ENCODE measurements around the gene DCAF6.
"Not testable (repeated sequence)": the region's sequence is repeated elsewhere in the genome, so short reads cannot be mapped to it uniquely, and the experiment has no call there.

The DCAF6 gene

GRCh38 chr1:168035345-168035744 is 98.9 kb downstream of the DCAF6 start:
- DNase-seq = no peak

GRCh38 chr1:168042362-168042761 is 105.9 kb downstream of the DCAF6 start:
- no peak for DNase-seq

GRCh38 chr1:168045311-168045710 is 108.8 kb downstream of the DCAF6 start:
- no peak for DNase-seq

DNA sequence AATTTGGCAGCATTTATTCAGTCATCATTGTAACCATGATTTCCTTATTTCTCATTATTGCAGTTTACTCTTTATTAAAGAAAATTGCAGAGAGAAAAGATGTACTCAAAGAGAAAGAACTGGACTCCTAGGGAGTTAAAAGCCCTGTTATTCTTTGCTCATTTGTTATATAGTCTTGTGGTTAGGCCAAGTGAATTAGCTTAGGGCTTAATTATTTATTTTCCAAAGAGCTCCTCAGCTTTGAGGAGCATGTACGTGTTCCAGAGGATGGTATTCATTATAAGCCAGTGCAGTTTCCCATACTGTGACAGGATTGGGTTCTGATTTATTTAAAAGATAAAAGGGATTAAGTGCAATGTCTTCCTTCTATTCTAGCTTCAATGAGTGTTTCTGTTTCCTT is 113.8 kb downstream of the DCAF6 start:
- DNase-seq = no peak

- DNase-seq = no peak
Measured at GRCh38 chr1:168050880-168051279, 114.4 kb downstream of the DCAF6 start.

GRCh38 chr1:168053681-168054080 is 117.2 kb downstream of the DCAF6 start:
- DNase-seq = no peak

DNA sequence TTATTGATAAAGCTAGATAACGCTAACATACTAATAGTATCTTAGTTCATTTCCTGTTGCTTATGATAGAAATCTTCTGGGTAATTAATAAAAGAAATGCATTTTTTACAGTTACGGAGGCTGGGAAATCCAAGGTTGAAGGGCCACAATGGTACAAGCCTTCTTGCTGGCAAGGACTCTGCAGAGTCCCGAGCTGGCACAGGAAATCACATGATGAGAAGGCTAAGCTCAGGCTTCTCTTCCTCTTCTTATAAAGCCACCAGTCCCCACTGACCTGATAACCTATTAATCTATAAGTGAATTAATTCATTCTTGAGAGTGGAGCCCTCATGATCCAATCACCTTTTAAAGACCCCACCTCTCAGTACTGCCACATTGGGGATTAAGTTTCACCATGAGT is 117.6 kb downstream of the DCAF6 start:
- DNase-seq = no peak

GRCh38 chr1:168056152-168056551 is 119.7 kb downstream of the DCAF6 start:
- not testable (repeated sequence) for DNase-seq

- DNase-seq = no peak
Measured at GRCh38 chr1:168057355-168057754, 120.9 kb downstream of the DCAF6 start.

DNA sequence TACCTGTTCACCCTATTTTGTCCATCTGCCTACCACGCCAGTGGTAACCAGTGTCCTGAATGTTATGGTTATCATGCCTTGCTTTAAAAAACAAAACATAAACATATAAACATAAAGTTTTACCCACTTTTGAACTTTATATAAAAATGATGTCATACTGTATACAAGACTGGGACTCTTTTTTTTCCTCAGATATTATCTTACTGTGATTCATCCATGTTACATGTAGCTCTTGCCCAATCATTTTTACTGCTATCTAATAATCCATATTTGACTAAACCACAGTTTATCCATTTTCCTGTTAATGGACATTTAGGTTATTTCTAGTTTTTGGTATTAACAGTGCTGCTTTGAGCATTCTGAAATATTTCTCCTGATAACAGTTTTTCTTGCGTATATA is 121.4 kb downstream of the DCAF6 start:
- DNase-seq = peak; percentile 32

- DNase-seq = no peak
Measured at GRCh38 chr1:168064216-168064615, 127.7 kb downstream of the DCAF6 start.

DNA sequence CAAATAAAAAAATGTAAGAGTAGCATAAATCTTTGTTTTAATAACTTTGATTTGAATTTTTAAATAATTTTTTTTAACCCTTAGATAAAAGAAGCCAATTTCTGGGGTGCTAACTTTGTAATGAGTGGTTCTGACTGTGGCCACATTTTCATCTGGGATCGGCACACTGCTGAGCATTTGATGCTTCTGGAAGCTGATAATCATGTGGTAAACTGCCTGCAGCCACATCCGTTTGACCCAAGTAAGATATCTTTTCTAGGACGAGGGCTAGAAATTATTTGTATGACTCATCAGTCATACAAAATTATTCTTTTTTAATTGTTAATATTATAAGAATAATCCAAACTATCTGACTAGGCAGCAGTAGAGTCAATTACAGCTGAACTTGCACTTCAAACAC is 129.0 kb downstream of the DCAF6 start:
- DNase-seq = no peak

DNA sequence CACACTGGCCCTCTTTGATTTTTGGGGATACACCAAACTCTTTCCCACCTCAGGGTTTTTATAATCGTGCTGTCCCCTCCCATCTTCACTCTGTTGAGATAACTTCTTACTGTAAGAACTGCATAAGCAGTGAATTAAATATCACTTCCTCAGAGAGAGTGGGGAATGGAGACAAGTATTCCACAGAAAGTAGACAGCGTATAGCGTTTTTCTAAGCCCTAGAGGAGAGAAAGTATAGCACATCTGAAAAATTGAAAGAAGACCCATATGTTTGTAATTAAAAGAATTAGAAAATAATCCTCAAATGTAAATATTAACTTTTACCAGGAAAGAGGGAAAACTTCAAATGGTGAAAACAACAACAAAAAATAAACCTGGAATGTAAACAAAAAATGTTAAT is 132.9 kb downstream of the DCAF6 start:
- DNase-seq = no peak

DNA sequence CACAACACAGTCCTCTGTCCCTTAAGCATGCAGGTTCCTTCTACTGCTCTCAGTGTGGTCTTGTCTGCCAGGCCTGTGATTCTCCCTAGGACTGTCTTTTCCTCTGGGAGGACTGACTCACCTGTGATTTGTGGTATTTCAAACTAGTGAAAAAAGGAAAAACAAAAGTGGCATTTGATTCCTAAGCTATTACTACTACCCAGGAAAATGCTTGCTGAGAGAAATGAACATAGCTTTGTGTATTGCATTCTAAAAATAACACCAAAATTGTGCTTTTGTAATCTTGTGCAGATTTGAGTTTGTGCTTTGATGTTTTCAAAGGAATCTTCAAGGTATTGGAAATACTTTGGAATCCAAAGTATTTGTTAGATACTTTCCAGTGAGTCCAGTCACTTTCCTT is 143.3 kb downstream of the DCAF6 start:
- DNase-seq = peak; percentile 39

- peak; percentile 67 for DNase-seq
Measured at GRCh38 chr1:168081373-168082007, 145.0 kb downstream of the DCAF6 start.

- peak; percentile 73 for DNase-seq
Measured at GRCh38 chr1:168082008-168082876, 145.8 kb downstream of the DCAF6 start.

DNA sequence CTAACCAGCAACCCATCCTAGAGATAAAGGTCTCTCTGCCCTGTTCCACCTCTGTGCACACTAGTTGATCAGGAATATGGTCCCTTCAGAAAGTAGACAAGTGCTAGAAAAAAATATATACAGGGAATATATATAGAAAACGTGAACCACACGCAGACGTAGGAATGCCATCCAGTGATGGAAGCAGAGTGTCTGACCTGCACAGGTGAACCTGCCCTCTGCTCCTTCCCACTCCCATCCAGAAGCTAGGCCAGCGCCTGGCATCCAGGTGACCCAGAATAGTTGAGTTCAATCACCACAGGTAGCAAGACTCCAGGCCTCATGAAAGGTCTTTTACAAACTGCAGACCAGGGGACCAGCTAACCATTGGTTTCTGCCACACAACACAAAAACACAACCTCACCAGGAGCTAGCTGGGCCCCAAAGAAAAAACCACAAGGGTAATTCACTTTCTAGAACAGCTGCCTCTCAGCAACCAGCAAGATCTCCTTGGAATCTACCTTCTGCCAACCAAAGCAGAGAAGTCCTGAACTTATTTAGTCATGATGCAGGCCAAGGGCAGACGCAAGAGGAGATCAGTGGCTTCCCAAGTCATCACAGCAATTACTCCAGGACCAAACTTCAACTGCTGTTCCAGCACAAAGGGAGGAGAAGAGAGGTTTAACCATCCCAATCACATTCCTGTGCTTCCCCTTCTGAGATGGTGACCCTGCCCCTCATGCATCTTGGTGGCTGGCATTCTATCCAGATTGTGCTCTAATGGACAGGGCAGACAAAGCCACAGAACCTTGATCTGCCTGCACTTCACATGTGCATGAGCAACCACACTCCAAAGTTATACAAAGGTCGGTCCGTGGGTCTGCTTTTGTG is 147.2 kb downstream of the DCAF6 start:
- DNase-seq = no peak

DNA sequence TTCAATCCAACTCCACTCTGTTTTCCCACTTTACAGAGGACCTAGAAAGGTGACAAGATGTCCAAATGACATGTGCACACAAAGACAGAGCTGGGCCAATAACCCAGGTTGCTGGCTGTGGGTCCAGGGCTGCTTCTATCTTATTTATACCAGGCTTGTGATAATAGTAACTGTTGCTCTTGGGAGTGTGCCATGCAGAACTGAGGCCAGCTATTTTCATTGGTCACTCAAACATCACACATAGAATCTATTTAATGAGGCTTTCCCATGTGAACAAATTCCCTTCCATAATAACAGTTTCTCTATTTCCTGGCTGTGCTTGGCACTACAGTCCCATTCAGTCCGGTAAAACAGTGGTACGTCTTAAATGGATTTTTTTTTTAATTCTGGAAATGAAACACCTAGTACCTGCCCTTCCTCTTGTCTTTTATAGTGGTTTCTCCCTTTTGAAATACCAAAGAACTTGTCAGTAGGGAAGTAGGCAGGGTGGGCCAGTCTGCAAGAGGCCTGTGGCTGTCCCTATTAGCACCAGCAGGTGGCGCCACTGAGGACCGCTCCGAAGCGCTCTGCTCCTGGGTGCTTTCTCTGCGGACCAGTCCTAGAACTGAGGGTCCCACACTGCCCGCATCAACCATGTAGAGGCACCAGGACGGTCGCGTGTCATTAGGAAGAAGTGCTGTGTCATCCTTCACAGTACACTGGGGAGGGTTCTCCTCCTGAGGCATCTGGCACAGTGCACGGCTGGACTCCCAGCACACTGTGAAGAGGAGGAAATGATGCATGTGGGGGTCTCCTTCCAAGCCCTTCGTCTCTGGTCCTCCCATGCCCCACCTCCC is 148.1 kb downstream of the DCAF6 start:
- DNase-seq = peak; percentile 35

DNA sequence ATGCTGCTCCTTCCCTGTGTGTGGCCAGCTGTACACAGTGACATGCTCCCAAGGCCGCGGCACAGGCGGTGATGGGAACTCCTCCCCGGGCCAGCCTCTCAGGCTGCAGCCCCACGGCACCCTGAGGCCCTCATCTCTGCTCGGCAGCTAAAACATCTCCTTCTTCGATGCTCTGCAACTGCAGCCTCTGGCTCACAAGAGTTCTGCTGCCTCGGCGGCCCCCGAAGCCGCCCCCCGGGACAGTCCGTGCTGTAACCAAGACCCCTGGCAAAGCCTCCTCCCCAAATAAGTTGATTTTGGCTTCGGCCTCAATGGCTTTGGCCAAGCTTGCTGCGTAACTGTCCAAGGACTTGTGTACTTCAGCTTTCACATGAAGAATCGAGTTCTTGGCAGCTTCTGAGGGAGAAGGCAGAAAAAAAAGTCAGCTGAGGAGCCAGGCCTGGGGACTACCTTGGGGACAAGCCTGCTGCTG is 149.0 kb downstream of the DCAF6 start:
- DNase-seq = no peak

GRCh38 chr1:168086438-168086837 is 150.0 kb downstream of the DCAF6 start:
- no peak for DNase-seq

DNA sequence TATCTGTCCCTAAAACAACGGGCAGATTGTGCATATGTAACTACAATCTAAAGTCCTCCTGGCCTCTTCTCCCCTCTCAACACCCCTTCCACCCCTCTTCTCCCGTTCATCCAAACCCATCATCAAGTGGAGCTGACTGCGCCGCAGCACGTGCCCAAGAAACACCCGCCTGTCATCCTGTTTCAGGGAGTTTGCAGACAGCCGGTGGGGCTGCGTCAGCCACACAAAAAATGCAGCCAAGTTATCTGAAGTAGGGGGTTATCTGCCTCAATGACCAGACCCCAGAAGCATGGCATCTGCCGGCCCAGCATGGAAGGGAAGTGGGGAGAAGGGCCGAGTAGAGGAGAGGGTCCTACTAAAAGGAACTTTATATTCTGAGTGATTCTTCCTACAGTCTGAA is 151.2 kb downstream of the DCAF6 start:
- no peak for DNase-seq

All from EL (cell line).